Limb (tissue), 2 donors: ENCODE data around the gene LZTR1.
"Not testable (repeated sequence)": the region's sequence is repeated elsewhere in the genome, so short reads cannot be mapped to it uniquely, and the experiment has no call there.

Experiments used
- DNase-seq, 2 donors: peaks; one replicate each; pipeline ENCODE4 v3.0.0-alpha.2; 2016; ENCODE audit errors: extremely low spot score in 2 of 2

The LZTR1 gene

DNA sequence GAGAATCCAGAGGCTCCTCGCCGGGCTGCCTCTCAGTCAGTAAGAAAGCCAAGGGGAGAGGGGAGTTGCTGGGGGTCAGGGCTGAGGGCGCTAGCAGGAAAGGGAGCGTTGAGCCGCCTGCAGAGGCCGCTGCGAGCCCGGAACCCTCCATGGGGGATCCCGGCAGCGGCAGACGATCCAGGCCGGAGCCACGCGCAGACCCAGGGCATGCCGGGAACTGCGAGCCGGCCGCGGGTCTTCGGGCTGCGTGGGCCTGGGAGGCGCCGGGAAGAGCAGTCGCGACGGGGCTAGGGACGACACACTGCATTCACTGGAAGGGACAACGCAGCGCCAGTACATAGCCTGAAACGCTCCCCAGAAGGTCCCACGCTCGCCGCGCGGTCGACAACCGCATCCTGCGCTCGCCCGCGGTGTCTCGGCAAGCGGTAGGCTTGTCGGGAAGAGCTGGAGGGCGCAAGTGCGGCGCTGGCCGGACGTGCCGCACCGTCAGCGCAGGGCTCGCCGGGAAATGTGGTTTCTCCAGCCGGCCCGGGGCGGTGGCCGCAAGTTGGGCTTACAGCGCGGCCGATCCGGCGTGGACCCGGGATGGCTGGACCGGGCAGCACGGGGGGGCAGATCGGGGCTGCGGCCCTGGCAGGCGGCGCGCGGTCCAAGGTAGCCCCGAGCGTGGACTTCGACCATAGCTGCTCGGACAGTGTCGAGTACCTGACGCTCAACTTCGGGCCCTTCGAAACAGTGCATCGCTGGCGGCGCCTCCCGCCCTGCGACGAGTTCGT, at the start of gene LZTR1:
Gene LZTR1, plus strand, starts transcription at position 511 of the 776 bp plus-strand sequence. Its CDS starts 75 bp downstream, at position 586.
- DNase-seq: peak; percentile 81 to 90

GRCh38 chr22:20933910-20934309, 48.2 kb upstream of the LZTR1 start:
- DNase-seq: no peak

GRCh38 chr22:20935049-20935448, 47.0 kb upstream of the LZTR1 start:
- not testable (repeated sequence) for DNase-seq

- DNase-seq: not testable (repeated sequence)
These were observed 46.1 kb upstream of the LZTR1 start for GRCh38 chr22:20935780-20936539.

- no peak for DNase-seq
These were observed 44.9 kb upstream of the LZTR1 start for GRCh38 chr22:20937031-20937793.

DNA sequence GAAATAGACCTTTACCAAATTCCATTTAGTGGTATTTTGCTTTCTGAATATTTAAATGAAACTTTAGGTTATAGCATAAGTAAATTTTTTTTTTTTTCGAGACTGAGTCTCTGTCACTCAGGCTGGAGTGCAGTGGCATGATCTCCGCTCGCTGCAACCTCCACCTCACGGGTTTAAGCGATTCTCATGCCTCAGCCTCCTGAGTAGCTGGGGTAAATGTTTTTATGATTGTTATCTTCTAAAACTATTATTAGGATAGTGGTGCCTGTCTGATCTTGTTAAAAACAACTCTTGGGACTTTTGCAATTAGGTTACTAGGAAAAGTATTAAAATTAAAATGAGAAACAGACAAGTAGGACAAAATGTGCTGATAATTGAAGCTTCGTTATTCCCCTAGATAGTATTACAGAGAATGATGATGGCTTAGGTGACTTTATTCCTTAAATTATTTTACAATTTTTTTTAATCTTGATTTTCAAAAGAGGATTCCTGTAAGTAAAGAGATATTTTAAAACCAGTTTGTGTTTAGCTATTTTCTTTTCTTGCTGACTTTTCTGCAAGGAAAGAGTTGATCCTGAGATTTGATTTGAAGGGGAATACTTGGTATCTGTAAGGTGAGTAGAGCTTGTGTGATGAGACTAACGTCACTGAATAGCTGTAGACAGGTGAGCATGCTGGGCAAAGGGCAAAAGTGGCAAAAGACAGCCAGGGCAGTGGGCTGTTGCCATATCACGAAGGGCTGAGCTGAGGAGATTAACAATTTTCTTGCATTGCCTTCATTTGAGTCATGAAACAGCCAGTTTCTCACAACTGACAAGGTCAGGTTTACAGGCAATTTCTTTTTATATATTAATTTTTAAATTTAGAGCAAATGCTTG, 44.1 kb upstream of the LZTR1 start:
- no peak for DNase-seq

- not testable (repeated sequence) for DNase-seq
These were observed 42.5 kb upstream of the LZTR1 start for GRCh38 chr22:20939457-20940185.

DNA sequence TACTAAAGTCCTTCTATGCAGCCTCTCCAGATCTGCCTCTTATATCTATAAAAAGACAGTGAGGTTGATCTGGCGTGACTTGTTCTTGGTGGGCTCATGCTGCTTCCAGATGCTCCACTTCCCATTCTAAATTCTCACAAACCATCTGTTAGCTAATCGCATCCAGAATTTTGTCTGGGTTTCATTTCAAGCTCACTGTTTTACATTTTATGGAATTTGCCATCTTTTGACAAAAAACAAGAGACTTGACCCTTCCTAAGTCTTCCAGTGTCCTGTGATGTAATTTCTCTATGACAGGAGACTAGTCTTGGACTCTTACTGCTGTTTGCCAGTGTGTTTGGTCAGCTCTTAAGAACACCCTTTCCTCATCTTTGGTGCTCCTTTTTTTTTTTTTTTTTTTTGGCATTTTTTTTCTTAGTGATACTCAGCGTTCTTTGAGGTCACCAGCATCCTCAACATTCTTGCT, 41.9 kb upstream of the LZTR1 start:
- no peak for DNase-seq

DNA sequence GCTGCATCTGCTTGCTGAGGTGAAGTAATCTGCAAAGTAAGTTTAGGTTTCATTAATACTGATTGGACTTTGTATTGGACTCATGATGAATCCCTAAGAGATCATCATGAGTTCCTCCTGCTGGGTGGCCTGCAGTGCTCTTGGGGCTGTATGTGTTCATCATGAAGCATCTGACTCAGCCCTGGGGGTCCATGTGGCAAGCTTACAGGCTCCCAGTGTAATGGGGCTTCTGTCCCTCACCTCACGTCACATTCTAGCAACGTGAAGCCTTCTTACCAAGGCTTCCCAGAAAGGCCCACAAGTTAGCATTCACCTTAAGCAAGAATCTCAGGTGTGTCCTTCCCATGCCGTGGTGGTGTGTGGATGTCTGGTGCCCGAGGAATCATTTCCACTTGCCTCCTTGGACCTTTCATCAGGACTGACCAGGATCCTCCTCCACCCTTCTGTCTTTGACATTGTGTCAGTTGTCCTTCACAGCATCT, 41.2 kb upstream of the LZTR1 start:
- DNase-seq: no peak

DNA sequence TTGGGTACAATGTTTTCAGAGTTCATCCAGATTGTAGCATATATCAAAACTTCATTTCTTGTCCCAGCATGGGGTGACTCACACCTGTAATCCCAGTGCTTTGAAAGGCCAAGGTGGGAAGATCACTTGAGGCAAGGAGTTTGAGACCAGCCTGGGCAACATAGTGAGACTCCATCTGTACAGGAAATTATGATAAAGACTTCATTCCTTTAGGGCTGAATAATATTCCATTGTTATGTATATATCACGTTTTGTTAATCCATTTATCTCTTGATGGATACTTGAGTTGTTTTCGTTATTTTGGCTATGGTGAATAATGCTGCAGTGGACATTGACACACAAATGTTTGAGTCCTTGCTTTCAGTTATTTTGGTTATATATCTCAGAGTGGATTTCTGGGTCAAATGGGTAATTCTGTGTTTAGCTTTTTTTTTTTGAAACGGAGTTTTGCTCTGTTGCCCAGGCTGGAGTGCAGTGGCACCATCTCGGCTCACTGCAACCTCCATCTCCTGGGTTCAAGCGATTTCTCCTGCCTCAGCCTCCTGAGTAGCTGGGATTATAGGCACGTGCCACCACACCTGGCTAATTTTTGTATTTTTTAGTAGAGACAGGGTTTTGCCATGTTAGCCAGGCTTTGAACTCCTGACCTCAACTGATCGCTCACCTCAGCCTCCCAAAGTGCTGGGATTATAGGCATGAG, 39.7 kb upstream of the LZTR1 start:
- not testable (repeated sequence) for DNase-seq

- DNase-seq: no peak
These were observed 38.8 kb upstream of the LZTR1 start for GRCh38 chr22:20943104-20943933.

DNA sequence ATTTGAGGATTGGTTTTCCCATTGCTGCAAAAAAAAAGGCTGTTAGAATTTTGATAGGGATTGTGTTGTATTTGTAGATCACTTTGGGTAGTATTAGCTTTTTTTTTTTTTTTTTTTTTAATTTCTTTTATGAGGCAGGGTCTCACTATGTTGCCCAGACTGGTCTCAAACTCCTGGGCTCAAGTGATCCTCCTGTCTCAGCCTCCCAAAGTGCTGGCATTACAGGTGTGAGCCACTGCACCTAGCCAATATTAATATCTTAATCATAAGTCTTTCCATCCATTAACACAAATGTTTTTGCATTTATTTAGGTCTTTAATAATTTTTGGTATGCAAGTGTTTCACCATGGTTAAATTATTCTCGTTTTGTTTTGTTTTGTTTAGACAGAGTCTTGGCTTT, 38.1 kb upstream of the LZTR1 start:
- DNase-seq: no peak

DNA sequence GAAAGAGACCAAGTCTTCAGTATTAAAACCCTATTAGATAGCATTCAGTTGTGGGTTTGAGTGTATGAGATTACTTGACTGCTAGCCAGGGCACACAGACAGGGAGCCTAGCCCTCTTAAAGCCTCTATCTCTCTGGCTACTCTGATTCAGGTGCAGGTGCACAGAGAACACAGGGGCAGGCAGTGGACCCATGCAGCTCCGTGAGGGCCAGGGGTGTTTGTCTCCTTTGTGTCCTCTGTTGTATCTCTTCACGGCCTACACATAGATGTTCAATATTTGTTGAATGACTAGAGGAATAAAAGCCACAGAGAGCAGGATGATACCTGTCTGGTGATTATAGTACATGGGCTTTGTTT, 36.5 kb upstream of the LZTR1 start:
- DNase-seq: no peak

- DNase-seq: no peak
These were observed 35.8 kb upstream of the LZTR1 start for GRCh38 chr22:20946080-20946986.

DNA sequence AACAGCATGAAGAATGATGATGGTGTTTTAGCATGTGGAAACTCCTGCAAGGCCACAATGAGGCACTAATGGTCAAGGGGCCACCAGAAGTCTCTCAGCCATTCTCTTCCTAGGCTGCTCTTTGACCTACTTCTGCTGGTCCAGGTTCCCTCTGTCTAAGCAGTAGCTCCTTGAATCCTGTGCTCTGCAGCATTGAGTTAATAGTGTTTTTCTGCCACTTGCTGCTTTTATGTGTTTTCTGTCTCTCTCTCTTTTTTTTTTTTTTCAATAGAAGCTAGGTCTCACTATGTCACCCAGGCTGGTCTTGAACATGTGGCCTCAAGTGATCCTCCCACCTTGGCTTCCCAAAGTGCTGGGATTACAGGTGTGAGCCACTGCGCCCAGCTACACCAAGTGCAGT, 35.1 kb upstream of the LZTR1 start:
- no peak for DNase-seq

DNA sequence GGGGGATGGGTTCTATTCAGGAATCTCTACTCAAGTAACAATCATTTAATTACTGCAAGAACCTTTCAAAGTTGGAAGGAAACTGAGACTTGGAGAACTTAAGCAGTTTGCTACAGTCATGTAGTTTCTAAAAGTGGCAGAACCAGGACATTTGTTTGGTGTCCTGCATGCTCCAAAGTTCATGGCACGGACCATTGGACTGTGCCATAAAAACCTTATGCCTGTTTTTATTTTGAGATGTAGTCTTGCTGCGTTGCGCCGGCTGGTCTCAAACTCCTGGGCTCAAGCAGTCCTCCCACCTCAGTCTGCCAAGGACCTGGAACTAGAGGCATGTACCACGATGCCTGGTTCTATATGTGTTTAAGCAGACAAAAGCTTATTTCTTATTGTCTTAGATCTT, 33.6 kb upstream of the LZTR1 start:
- DNase-seq: no peak

- no peak for DNase-seq
These were observed 33.1 kb upstream of the LZTR1 start for GRCh38 chr22:20948989-20949388.
